Measurements from ENCODE around the gene NPBWR2.

NPBWR2 gene

GRCh38 chr20:64062276-64062595 is 45.1 kb downstream of the NPBWR2 start:
- Histone ChIP-seq H3K4me1 (ENCODE audit: control insufficient read depth, insufficient read depth, low read length) (no peaks in the 10 kb centered on the region), H3K9me3 (ENCODE audit: control insufficient read depth, insufficient read depth, low read depth, low read length) (no peaks in the 10 kb centered on the region), H3K36me3 (ENCODE audit: control insufficient read depth in 2 of 2, insufficient read depth in 1 of 2, low read length in 2 of 2) (no peaks in the 10 kb centered on the region), H3K4me3 (ENCODE audit: low read depth, low read length) (peak overlapping the region; percentile 80), H3K27ac (ENCODE audit: extremely low read depth, low read depth, low read length) (peak overlapping the region; percentile 79)
- POLR2A ChIA-PET, result interaction anchor here (0.6 to 1.5 kb wide), 11 partner anchors 8 to 106 kb away, joined by 3 to 16 read pairs (median 5); partner anchors contain the start of genes OPRL1, PRPF6, RGS19 and UCKL1
- TF ChIP-seq ZNF335 (tag by site-specific recombination; conservative IDR thresholded peaks at IDR 0.05) (peak; percentile 91), SCRT2 (tag by site-specific recombination; IDR thresholded peaks at IDR 0.05) (peak; percentile 49; the same call in 1 of the 2 replicates), ZNF544 (tag by site-specific recombination; IDR thresholded peaks at IDR 0.05) (no peak), HOXC10 (CRISPR knock-in tag; IDR thresholded peaks at IDR 0.05) (0 out of 2 replicates have a peak, but pooled peaks have one; percentile 55)
- CTCF ChIA-PET, result interaction anchor here (0.6 to 1.5 kb wide), 8 partner anchors 9 to 298 kb away, joined by 3 to 5 read pairs (median 4); partner anchors contain the start of gene PRPF6

DNA sequence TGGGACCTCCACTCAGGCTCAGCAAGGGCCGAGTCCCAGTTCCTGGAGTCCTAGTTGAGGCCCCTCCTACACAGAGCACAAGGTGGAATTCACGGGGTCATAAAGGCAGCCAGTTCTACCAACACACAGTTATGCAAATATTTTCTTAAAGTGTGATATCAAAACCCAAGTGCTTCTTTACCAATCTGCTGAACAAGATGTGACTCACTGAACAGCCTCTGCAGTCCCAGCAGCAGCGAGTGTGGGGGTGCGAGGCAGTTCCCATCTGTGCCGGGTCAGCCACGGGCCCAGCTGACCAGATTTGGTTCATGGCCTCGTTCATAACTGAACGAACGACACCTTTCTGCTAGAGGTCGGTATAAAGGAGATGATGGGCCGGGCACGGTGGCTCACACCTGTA is 48.8 kb downstream of the NPBWR2 start:
- no peak overlapping the region for H3K4me3 ChIP-seq (ENCODE audit: low read depth, low read length)
- no peak for TF ChIP-seq ZNF621 (tag by site-specific recombination; IDR thresholded peaks at IDR 0.05)
- TF ChIP-seq ZBTB10 (tag by site-specific recombination; IDR thresholded peaks at IDR 0.05), result no peak
- TF ChIP-seq, protein P1, sequence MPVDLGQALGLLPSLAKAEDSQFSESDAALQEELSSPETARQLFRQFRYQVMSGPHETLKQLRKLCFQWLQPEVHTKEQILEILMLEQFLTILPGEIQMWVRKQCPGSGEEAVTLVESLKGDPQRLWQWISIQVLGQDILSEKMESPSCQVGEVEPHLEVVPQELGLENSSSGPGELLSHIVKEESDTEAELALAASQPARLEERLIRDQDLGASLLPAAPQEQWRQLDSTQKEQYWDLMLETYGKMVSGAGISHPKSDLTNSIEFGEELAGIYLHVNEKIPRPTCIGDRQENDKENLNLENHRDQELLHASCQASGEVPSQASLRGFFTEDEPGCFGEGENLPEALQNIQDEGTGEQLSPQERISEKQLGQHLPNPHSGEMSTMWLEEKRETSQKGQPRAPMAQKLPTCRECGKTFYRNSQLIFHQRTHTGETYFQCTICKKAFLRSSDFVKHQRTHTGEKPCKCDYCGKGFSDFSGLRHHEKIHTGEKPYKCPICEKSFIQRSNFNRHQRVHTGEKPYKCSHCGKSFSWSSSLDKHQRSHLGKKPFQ (tag by site-specific recombination; IDR thresholded peaks at IDR 0.05), result no peak
- no peak for TF ChIP-seq ZIC2 (tag by site-specific recombination; IDR thresholded peaks at IDR 0.05)
- no peak for TF ChIP-seq ZNF670 (tag by site-specific recombination; IDR thresholded peaks at IDR 0.05; ENCODE audit: low read depth)
- no peak overlapping the region for H3K27ac ChIP-seq (ENCODE audit: extremely low read depth, low read depth, low read length)
- H3K9me3 ChIP-seq (ENCODE audit: control insufficient read depth, insufficient read depth, low read depth, low read length), result no peaks in the 10 kb centered on the region
- ChIA-PET POLR2A (no interaction called here), CTCF (interaction anchor here (0.7 to 2.8 kb wide), 4 partner anchors 19 to 78 kb away, joined by 4 to 39 read pairs (median 4); partner anchors contain the start of genes LKAAEAR1, PRPF6 and SAMD10)
- H3K4me1 ChIP-seq (ENCODE audit: control insufficient read depth, insufficient read depth, low read length), result no peaks in the 10 kb centered on the region
- H3K36me3 ChIP-seq (ENCODE audit: control insufficient read depth in 2 of 2, insufficient read depth in 1 of 2, low read length in 2 of 2), result no peaks in the 10 kb centered on the region

DNA sequence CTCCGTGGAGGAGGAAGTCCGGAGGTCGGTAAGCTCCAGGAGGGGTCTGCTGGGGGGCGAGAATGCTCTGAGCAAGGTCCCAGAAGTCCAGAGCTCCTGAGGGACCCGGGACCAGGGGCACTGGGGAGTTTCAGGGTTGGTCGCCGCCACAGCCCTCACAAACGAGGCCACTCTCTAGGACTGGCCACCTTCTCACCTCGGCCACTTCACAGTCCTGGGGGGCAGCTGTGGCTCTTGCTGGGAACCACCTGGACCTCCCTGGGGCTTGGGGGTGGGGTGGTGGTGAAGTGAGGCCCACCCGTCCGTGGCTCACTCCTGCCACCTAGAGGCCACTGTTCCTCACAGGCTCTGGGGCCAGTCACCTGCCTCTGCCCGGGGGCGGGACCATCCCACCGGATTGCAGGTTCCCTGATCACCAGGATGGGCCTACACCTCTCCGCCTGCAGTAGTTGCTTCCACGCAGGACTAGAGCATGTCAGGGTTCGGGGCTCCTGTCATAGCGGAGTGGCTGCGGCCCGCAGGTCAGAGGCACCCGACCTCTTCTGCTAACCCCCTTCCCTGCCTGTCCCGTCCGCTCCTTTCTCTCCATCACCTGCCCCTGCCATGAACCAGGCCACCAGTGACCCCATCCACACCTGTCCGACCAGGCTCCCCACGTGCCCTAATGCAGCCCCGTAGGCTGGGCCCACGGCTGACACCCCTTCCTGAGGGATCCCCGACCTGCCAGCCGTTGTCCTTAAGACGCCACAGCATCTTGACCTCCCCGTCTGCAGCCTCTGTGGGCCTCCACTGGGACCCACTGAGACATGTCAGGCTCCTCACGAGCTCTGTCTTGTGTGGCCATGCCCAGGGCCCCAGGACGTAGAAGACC is 49.5 kb downstream of the NPBWR2 start:
- Histone ChIP-seq H3K4me1 (ENCODE audit: control insufficient read depth, insufficient read depth, low read length) (no peaks in the 10 kb centered on the region), H3K36me3 (ENCODE audit: control insufficient read depth in 2 of 2, insufficient read depth in 1 of 2, low read length in 2 of 2) (no peaks in the 10 kb centered on the region), H3K27ac (ENCODE audit: extremely low read depth, low read depth, low read length) (no peak overlapping the region), H3K9me3 (ENCODE audit: control insufficient read depth, insufficient read depth, low read depth, low read length) (no peaks in the 10 kb centered on the region), H3K4me3 (ENCODE audit: low read depth, low read length) (no peak overlapping the region)
- ChIA-PET POLR2A (no interaction called here), CTCF (interaction anchor here (0.5 to 2.8 kb wide), 10 partner anchors 14 to 171 kb away, joined by 3 to 39 read pairs (median 4); partner anchors contain the start of gene PRPF6)
- peak; percentile 45; the same call in 1 of the 2 replicates for TF ChIP-seq SP3 (tag by site-specific recombination; IDR thresholded peaks at IDR 0.05)
- no peak for TF ChIP-seq IKZF3 (tag by site-specific recombination; IDR thresholded peaks at IDR 0.05)
- TF ChIP-seq HOXC10 (CRISPR knock-in tag; IDR thresholded peaks at IDR 0.05), result no peak
- no peak for TF ChIP-seq ZNF138 (tag by site-specific recombination; IDR thresholded peaks at IDR 0.05; ENCODE audit: borderline replicate concordance)
- TF ChIP-seq ZNF23 (tag by site-specific recombination; IDR thresholded peaks at IDR 0.05; ENCODE audit: borderline replicate concordance), result no peak
- TF ChIP-seq ZEB2 (tag by site-specific recombination; IDR thresholded peaks at IDR 0.05), result peak; percentile 36; the same call in 1 of the 2 replicates
- TF ChIP-seq, protein P2, sequence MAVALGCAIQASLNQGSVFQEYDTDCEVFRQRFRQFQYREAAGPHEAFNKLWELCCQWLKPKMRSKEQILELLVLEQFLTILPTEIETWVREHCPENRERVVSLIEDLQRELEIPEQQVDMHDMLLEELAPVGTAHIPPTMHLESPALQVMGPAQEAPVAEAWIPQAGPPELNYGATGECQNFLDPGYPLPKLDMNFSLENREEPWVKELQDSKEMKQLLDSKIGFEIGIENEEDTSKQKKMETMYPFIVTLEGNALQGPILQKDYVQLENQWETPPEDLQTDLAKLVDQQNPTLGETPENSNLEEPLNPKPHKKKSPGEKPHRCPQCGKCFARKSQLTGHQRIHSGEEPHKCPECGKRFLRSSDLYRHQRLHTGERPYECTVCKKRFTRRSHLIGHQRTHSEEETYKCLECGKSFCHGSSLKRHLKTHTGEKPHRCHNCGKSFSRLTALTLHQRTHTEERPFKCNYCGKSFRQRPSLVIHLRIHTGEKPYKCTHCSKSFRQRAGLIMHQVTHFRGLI (tag by site-specific recombination; IDR thresholded peaks at IDR 0.05), result no peak
- TF ChIP-seq ZNF112 (tag by site-specific recombination; IDR thresholded peaks at IDR 0.05), result no peak
- no peak for TF ChIP-seq ZNF701 (tag by site-specific recombination; IDR thresholded peaks at IDR 0.05)
- 0 out of 2 replicates have a peak, but pooled peaks have one; percentile 39 for TF ChIP-seq SP7 (tag by site-specific recombination; IDR thresholded peaks at IDR 0.05)
- 0 out of 2 replicates have a peak, but pooled peaks have one; percentile 49 for TF ChIP-seq ZBTB7A (tag by site-specific recombination; IDR thresholded peaks at IDR 0.05; ENCODE audit: low read depth)
- TF ChIP-seq ZNF560 (tag by site-specific recombination; IDR thresholded peaks at IDR 0.05; ENCODE audit: borderline replicate concordance), result no peak
- 0 out of 2 replicates have a peak, but pooled peaks have one; percentile 19 for TF ChIP-seq ZNF76 (tag by site-specific recombination; IDR thresholded peaks at IDR 0.05; ENCODE audit: borderline replicate concordance, low read depth)
- peak; percentile 30; the same call in 1 of the 2 replicates for TF ChIP-seq KLF1 (tag by site-specific recombination; IDR thresholded peaks at IDR 0.05)
- TF ChIP-seq YY1 (tag by site-specific recombination; IDR thresholded peaks at IDR 0.05), result no peak
- no peak; the same call in 1 of the 2 replicates for TF ChIP-seq KLF17 (tag by site-specific recombination; IDR thresholded peaks at IDR 0.05)
